ENCODE data around the gene SLC7A9.
A peak's percentile ranks its signal among the peaks of the same experiment; 100 is the strongest.

SLC7A9 gene

DNA sequence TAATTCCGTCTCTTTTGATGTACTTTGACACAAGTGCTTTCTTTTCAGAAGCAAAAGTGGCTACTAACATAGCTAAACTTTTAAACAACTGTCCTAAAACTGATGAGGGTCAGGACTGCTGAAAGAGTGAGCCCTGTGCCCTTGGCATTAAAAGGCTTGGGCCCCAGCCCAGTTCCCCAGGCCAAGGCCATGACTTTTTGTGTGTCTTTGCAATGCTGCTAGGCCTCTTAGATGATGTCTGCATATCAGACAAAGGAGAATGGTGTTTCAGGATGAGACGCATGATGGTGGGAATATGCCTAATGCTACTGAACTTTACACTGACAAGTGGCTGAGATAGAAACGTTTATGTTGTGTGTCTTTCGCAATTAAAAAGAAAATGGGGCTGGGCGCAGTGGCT lies 38.0 kb downstream of the SLC7A9 start:
- no peak for DNase-seq (ENCODE audit: low read depth)
- TF ChIP-seq, protein P1, sequence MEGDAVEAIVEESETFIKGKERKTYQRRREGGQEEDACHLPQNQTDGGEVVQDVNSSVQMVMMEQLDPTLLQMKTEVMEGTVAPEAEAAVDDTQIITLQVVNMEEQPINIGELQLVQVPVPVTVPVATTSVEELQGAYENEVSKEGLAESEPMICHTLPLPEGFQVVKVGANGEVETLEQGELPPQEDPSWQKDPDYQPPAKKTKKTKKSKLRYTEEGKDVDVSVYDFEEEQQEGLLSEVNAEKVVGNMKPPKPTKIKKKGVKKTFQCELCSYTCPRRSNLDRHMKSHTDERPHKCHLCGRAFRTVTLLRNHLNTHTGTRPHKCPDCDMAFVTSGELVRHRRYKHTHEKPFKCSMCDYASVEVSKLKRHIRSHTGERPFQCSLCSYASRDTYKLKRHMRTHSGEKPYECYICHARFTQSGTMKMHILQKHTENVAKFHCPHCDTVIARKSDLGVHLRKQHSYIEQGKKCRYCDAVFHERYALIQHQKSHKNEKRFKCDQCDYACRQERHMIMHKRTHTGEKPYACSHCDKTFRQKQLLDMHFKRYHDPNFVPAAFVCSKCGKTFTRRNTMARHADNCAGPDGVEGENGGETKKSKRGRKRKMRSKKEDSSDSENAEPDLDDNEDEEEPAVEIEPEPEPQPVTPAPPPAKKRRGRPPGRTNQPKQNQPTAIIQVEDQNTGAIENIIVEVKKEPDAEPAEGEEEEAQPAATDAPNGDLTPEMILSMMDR (conservative IDR thresholded peaks at IDR 0.05; ENCODE audit: low read depth, low read length), result no peak
- H3K4me3 ChIP-seq (ENCODE audit: low read length), result no peak overlapping the region

DNA sequence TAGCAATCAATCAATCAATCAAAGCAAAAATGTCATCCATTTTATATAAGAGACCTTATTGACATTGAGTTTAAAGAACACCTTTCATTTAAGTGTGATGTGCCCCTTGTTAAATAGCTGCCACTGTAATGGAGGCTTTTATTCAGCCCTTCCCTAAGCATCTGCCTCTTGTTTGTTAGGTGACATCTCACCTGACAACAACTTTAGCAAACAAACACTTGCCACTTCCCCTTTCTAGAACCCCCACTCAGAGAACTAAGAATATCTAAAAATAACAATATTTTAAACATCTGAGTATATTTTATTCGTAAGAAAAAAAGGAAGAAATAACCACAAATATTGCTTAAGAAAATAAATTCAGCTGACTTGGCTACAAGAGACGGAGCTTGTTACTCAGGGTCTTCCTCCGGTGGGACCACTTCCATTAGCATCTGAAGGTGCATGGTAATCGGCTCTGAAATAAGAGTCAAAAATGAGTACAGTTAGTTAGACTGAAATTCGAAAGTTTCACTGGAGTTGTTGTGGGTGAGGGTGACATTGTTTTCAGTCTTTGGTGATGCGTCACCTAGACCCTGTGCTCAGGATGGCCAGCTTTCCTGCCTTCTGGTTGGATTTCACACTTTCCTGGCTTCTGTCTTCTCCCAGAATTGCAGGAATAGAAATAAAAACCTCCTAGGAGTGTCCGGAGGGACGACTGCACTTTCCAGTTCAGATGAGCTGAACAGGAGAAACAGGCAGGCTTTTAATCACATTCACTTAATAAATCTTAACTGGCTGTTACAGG lies 39.1 kb downstream of the SLC7A9 start:
- DNase-seq (ENCODE audit: low read depth), result peak; percentile 46
- TF ChIP-seq, protein P1 (conservative IDR thresholded peaks at IDR 0.05; ENCODE audit: low read depth, low read length), result no peak
- H3K4me3 ChIP-seq (ENCODE audit: low read length), result no peak overlapping the region

DNA sequence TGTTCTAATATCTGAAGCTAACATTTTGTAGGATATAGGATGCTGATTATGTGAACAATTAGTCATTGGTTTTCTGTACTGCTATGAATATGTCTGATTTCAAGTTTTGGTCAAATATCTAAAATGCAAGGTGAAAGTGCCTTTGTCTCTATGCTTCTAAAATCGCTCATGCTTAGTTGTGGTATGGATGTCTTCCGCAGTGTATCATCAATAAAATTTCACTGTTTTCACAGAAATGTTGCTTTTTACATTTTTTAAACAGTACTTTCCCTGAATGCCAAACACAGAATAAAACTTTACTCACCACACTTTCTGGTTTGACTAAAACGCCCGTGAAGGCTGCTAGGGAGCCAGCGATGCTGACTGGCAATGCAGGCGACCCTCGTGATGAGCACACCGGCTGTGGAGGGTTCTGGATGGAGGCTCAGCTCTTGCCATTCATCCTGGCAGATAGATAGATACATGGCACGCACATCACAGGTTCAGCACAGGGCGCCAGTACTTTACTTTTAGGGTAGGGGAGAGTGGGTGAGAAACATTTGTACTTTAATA lies 40.1 kb downstream of the SLC7A9 start:
- DNase-seq (ENCODE audit: low read depth), result no peak
- TF ChIP-seq, protein P1 (conservative IDR thresholded peaks at IDR 0.05; ENCODE audit: low read depth, low read length), result no peak
- H3K4me3 ChIP-seq (ENCODE audit: low read length), result no peak overlapping the region

DNA sequence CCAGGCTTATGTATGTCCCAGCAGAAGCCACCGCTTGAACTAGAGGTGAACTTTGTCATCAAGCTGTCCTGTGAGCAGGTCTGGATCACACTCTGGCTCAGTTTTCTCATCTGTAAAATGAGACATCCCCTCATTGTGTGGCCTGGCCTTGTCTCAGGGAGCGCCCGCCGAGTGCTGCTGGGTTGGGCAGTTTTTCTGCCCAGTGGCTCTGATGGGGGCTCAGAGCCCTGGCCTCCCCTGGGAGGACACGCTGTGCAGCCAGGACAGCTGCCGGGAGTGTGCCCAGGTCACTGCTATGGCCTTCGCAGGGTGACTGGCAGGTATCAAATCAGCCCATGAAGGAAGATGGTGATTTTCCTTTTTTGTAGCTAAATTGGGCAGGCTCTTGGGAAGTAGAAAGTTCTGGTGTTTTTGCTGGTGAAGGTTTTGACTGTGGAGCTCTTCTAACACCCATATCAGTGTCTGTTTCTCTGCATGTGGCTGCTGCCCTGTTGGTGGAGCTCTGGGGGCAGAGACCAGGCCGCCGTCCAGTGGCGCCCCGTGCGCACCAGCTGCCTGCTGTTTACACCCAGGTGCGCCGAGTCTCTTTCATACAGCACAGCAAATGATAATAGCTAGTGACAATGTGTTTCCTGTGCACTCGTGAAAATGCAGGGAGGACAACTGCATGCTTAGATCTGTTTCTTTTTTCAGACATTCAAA lies 40.8 kb downstream of the SLC7A9 start:
- DNase-seq (ENCODE audit: low read depth), result no peak
- H3K4me3 ChIP-seq (ENCODE audit: low read length), result no peak overlapping the region
- TF ChIP-seq, protein P1 (conservative IDR thresholded peaks at IDR 0.05; ENCODE audit: low read depth, low read length), result no peak

DNA sequence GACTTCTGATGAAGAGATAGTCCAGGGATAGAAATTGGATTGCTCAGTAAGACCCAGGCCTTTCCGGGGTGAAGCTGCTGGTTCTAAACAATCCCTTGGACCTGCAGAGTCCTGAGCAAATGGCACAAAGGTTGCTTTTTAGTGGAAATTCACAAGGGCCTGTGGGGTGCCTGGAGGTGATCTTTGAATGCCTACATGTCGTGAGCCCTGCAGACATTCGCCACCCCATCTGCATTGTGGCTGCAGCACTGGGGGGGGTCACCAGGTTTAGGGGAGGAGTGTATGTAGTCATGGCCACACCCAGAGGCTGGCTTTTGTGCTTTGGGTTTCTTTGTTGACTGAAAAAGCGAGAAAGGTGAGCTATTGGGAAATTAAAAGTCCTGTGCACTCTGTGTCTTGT lies 41.4 kb downstream of the SLC7A9 start:
- H3K4me3 ChIP-seq (ENCODE audit: low read length), result no peak overlapping the region
- DNase-seq (ENCODE audit: low read depth), result no peak
- TF ChIP-seq, protein P1 (conservative IDR thresholded peaks at IDR 0.05; ENCODE audit: low read depth, low read length), result no peak

DNA sequence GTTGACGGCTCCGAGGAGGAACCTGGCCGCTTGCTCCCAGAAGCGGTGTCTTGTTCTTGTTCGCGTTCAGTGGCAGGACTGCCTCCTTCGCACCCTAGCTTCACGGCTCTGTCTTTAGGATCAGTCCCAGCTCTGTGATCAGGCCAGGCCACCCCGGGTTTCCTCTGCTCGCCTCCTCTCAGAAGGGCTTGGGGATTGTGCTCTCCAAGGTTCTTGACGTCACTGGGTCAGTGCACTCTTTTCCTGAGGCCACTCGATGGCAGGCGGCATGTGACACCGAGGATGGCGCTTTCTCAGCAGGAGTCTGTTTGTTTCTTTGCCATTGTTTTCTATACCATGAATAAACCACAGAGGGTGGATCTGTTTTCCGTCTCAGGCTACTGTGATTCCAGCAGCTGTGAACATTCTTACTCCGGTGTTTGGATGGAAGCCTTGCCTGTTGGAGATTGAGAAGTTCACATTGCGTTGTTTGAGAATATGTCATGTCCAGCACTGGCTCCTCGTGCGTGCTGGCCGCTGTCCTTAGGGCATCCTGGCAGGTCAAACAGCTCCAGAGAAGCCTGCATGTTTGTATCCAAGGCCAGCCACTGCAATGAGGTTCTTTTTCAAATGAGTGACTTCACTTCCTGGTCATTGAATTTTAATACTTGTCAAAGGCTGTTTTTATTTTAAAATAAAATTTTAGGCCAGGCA lies 44.5 kb downstream of the SLC7A9 start:
- TF ChIP-seq, protein P1 (conservative IDR thresholded peaks at IDR 0.05; ENCODE audit: low read depth, low read length), result no peak
- no peak for DNase-seq (ENCODE audit: low read depth)
- H3K4me3 ChIP-seq (ENCODE audit: low read length), result no peak overlapping the region
